HL-60/S4 (cell line): ENCODE results near the gene SFXN1.
"Not testable (repeated sequence)": the region's sequence is repeated elsewhere in the genome, so short reads cannot be mapped to it uniquely, and the experiment has no call there.

Source experiments
- in situ Hi-C: fragments of 300-500 bp; cut with MboI; formaldehyde crosslinking; loops from 2 replicates; pipeline ENCODE4 v1.14.3; 2022; ENCODE audit warnings: low sequenced_read_pairs

Gene SFXN1, protein sequence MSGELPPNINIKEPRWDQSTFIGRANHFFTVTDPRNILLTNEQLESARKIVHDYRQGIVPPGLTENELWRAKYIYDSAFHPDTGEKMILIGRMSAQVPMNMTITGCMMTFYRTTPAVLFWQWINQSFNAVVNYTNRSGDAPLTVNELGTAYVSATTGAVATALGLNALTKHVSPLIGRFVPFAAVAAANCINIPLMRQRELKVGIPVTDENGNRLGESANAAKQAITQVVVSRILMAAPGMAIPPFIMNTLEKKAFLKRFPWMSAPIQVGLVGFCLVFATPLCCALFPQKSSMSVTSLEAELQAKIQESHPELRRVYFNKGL

DNA sequence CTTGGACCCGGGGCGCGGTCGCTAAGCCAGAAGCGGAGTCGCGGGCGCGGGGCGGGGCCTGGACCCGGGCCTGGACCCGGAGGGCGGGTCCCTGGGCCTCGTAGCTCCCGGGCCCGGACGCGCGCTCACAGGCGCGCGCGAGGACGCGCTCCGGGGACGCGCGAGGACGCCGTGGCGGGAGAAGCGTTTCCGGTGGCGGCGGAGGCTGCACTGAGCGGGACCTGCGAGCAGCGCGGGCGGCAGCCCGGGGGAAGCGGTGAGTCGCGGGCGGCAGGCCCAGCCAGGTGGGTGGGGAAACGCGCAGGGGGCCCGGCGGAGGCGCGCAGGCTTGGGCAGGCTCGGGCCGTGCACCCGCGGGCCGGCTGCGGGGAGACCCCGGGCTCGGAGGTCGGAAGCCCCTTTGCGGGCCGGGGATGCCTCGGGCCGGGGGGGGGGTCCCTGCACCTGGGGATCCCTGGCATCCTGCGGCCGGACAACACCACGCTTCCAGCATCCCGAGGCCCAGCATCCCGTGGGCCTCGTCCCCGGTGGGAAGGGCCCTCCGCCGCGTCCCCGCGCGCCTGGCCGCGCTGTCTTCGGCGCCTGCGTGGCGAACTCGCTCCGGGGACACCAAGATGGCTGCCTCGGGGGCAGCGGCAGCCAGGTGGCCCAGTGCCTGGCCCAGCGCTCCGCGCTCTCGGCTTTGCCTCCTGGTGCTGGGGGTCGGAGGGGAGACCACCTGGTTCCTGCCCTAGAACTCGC is at the start of gene SFXN1:
Gene SFXN1 (plus strand): TSS at position 177 of the 741 bp plus-strand sequence. CDS start 13,544 bp downstream, outside the sequence.
- in situ Hi-C loops: no loop called here

DNA sequence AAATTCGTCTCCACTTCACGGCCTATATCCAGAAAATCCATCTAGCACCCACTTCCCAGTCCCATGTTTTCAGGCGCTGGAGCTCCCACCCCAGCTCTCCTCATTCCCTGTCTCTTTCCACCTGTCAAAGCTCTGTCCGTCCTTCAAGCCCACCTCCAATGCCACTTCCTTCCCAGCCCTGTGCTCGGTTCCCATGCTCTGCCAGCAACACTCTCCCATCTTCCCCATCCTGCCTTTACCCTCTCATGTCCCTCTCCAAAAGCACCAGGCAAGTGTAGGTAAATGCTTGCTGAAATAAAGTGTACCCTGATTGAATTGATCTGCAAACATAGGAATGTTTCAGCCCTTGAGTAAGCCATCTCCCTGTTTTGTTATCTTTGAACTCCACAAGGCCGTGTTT is 43.6 kb upstream of the SFXN1 start:
- in situ Hi-C loops: no loop called here

DNA sequence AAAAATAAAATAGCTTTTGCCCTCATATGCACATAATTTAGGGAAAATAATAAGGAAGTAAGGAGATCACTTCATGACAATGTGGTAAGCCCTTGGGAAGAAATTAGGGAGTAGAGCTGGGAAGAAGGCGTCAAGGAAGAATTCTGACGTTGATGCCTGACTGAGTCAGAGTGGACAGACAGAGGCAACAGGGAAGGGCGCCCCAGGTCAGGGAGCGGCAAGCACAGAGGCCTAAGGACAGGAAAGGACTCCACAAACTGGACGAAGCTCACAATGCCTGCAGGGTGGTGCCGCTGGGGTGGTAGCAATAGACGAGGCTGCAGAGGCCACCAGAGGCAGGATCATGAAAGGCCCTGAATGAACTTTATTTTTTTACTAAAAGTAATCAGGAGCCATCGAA is 42.0 kb upstream of the SFXN1 start:
- in situ Hi-C loops: no loop called here

DNA sequence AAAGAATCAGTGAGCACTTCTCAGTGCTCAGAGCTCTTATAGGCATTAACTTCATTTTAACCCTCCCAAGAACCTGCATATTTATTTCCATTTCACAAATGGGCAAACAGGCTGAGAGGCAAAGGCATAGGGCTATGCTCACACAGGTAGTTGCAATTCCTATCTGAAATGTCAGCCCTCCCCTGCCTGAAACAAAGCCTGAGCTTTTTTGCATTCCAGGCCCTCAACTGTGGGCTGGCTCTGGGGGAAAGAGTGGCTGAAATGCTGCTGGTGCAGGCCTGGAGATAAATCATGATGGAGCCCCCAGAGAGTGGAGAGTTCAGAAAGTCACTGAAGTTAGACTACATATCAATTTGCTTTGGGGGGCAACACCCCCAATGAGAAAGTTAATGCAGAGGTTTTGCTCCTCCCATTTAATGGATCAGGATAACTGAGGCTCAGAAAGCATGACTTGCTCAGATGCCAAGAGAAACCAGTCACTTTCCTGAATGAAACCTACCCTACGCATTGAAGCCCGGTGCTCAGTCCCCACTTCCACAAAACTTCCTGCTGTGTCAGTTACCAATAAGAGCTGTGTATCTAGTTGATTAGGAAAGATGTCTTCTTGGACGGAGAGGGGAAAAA is 40.0 kb upstream of the SFXN1 start:
- in situ Hi-C loops: no loop called here

DNA sequence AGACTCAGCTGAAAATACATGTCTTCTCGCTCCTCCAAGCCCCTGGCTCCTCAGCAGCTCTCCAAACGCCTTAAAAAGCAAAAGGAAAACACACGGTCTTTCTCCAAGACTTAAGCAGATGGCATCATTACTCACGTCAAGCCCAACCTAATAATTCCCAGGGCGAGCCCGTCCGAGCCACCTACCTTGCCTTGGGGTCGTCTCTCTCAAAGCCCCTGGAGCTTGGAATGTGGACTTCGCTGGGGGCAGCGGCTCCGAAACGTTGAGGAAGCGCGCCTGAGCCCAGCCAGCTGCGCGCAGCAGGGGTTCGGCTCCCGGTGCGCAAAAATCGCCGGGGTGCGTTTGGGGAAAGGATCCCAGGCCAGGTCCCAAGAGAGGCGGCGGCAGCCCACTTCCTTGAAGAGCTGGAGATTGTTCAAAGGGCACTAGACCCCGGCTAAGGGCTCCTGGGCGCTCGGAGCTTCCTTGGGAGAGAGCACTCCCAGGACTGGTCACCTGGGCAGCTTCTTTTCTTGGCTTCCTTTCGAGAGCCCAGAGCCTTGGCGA is 34.8 kb upstream of the SFXN1 start:
- in situ Hi-C loops: no loop called here

DNA sequence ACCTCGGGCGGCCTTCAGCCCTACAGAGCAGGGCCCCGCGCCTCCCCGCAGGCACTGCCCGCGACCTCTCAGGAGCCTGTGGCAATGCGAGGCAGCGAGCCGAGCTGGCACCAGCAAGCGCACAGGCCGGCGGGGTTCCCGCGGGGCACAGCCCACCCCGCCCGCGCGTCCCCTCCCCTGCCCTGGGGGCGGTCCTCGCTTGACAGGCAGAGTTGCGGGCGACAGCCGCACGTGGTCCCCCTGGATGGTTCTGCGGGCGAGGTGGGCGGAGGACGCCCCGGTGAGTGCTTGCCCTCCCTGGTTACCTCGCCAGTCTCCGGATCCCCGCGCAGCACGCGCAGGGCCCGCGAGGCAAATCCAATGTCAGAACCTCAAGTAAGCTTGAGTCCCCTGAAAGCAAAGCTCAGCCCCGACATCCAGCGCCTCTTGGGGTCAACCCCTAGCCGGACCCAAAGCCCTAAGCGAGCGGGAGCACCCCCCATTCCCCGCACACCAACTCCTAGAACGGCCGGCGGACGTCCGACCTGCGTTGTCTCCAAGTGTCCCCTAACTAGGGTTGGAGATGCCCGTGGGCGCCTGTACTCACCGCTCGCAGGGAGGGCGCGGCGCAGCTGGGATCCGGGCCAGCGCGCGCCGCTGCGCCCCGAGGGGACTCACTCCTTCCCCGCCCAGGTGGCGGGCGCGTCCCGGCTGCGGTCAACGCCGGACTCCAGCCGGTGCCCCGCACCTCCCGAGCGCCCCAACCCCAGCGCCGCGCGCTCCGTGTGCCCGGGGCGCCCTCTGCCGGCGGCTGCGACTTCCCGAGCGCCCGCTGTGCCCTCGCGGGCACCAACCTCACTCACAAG is 34.1 kb upstream of the SFXN1 start, which contains the start of gene DRD1:
Gene DRD1 (minus strand): TSS at position 123 of the 845 bp plus-strand sequence. CDS start 1,083 bp downstream, outside the sequence.
- in situ Hi-C loops: no loop called here

DNA sequence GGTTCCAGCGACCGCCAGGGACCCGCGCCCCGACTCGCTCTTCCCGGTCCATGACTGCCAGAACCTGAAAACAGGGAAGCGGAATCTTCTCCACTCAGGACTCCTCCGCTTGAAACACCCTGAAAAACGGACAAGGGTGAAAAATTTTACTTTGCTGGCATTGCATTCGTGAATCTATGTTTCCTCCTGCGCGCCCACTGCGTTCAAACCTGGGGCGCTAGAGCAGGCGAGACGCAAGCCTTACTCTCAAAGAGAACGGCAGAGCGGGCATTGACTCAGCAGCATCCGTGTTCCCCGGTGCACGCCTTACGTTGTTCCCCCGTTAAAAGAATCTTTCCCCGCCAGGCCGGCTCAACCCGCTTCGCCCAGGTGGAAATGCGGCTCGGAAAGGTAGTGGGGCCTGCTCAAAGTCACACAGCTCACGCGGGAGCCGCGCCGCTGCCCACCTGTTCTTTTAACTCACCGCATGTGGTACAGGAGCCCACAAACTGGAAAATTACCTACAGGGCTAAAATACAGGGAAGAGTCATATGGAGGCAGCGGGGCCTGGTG is 33.4 kb upstream of the SFXN1 start:
- in situ Hi-C loops: no loop called here

DNA sequence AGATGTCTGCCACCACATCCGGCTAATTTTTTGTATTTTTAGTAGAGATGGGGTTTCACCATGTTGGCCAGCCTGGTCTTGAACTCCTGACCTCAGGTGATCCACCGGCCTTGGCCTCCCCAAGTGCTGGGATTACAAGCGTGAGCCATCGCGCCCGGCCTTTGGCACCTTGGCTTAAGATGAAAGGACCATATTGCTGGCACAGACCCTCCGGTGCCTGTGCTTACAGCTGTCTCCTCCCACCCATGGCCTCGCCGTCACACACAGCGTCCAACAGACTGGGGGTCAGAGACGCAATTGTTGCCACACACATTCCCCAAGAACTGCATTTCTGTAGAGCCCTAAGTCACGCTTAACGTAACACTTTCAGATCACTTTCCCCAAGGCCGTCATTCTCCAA is 32.0 kb upstream of the SFXN1 start:
- in situ Hi-C loops: not testable (repeated sequence)

DNA sequence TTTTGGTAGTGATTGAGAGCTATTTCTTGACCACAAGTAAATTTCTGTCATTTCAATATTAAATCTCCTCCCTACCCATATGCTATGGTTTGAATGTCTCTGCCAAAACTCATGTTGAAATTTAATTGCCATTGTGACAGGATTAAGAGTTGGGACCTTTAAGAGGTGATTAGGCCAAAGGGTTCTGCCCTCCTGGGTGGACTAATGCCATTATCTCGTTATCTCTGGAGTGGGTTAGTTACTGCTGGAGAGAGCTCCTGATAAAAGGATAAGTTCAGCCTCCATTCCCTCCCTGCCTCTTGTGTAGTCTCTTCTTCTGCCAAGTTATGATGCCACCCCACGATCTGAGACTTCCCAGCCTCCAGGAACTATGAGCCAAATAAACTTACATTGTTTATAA is 30.8 kb upstream of the SFXN1 start:
- in situ Hi-C loops: no loop called here

DNA sequence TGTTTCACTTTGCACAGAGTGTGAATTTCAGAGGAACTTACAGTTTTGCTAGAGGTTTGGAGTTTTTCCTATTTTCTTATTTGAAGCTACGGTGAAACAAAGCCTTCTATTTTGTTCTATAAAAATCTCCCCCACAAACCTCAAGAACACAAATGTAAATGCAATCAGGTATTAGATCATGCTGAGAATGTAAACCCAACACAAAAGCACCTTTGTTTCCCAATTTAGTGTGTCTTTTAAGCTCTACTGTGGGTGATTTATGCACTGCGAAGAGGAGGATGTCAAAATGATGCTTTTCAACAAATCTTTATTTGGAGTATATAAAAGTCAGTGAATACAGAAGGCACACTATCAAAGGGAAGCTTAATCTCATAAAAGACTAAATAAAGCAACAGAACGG is 30.1 kb upstream of the SFXN1 start:
- in situ Hi-C loops: no loop called here

DNA sequence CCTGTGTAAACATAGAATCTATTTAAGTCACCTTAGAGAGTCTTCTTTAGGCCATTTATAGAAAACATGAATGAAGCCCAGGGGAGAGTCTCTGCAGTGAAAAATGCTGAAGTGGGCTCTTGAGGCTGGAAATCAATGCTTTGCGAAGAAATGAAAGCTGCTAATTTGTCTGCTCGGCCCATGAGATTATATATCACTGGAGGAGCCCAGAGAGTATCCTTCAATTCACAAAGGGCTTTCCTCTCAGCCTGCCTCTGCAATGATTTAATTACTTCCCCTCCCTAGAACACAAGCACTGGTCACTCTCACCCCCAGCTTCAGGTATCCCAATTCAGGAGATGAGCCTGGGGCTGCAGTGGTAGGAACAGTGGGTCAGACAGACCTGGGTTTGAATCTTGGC is 26.2 kb upstream of the SFXN1 start:
- in situ Hi-C loops: no loop called here

DNA sequence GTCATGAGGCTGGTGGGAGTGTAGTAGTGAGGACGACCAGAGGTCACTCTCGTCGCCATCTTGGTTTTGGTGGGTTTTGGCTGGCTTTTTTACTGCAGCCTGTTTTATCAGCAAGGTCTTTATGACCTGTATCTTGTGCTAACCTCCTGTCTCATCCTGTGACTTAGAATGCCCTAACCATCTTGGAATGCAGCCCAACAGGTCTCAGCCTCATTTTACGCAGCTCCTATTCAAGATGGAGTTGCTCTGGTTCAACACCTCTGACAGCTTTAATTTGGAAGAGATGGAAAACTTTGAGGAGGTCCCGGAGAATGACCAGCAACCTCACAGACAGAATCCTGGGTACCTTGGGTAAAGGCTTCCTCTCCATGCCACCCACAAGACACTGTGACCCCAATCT is 24.0 kb upstream of the SFXN1 start:
- in situ Hi-C loops: not testable (repeated sequence)

DNA sequence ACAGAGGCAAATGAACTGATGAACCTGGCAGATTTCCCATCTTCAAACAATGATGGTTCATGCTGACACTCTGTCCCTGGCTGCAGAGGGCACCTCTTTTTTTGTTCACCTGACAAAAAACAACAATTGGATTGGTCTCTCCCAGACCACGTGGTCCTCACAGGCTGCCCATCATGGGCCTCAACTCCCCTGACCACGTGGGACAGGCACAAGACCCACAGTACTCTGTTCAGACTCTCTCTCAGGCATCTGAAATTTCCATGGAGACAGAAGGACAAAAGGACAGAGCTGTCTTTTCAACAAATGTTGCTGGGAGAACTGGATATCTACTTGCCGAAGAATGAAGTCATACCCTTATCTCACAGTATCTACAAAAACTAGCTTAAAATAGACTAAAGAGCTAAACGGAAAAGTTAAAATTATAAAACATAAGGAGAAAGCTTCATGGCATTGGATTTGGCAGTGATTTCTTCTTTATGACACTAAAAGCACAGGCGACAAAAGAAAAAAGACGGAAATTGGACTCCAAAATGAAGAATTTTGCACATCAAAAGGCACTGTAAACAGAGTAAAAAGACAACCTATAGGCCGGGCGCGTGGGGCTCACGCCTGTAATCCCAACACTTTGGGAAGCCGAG is 22.1 kb upstream of the SFXN1 start:
- in situ Hi-C loops: no loop called here

DNA sequence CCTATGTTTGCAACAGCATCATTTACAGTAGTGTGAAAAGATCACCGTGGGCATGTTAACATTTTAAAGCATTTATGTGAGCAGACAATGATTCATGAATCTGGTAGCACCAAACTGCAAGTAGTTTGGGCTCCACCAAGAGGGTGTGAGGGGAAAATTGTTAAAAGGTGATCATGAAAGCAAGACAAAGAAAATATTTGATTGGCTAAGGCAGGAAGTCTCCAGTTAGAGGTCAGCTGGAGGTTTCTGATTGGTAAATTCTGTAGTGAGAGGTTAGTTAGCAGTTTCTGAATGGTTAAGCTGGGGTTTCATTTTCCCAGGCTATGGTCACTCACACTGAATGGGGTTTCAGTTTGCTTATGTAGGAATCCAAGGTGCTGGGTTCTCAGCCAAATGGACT is 20.9 kb upstream of the SFXN1 start:
- in situ Hi-C loops: no loop called here

DNA sequence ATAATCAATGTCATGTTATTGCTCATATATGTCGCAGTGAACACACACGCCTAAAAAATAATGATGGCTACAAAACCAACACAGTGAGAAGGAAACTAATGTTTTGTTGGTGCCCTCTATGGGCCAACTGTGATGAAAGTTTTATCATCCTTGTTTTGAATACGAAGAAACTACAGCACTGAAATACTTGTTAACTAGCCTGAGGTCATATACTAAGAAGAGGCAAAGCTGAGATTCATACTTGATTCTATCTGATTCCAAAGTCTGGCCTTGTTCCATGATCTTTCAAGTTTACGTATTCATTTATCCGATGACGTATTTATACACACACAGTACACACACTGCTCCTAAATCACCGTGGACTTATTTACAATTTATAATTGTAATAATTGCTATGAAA is 18.2 kb upstream of the SFXN1 start:
- in situ Hi-C loops: no loop called here

DNA sequence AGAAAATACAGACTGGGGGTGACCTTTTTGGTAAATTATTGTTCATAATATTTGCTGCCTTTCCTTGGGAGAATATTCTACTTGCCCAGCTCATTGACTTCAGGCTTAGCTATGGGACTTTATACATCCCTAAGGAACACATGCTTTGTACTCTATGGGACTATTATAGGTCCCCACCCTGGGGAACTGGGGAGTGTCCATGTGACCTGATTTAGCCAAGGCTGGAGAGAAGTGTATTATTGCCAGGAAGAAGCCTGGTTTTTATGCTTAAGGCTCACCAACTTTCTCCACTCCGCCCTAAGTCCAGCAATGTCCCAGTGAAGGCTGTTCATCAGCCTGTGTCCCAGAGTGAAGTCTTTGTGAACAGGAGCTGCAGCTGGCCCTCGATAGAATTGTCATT is 17.8 kb upstream of the SFXN1 start:
- in situ Hi-C loops: no loop called here

DNA sequence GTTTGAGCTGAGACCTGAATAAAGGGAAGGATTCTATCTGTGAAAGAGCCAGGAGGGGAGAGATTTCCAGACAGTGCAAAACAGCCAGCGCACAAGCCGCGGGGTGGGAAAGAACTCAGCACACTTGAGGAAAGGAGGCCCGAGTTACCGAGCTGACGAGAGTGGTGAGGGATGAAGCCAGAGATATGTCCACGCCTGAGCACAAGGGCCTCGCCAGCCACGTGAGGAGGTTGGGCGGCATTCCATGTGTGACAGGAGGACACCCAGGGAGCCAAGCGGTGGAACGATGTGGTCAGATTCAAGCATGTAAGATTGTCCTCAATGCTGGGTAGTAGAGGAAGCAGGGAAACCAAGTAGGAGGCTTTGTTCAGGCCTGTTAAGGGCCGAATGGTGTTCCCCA is 17.0 kb upstream of the SFXN1 start:
- in situ Hi-C loops: no loop called here

DNA sequence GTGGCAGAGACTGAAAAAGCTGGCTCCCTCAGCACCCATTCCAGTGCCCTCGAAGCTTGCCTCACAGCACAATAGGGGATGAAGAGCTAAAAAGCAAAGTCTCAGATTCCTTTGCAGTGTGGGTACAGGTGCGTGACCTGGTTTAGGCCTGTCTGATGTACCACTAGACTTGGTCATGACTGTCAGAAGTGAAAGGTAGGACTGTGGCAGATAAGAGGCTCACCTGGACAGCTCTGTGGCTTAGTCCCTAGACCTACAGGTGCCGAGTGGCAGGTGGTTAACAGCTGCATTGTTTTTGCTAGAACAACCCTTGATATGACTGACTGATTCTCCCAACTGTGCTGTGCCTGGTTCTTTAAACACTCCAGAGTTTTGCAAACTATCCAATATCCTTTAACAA is 14.7 kb upstream of the SFXN1 start:
- in situ Hi-C loops: no loop called here

DNA sequence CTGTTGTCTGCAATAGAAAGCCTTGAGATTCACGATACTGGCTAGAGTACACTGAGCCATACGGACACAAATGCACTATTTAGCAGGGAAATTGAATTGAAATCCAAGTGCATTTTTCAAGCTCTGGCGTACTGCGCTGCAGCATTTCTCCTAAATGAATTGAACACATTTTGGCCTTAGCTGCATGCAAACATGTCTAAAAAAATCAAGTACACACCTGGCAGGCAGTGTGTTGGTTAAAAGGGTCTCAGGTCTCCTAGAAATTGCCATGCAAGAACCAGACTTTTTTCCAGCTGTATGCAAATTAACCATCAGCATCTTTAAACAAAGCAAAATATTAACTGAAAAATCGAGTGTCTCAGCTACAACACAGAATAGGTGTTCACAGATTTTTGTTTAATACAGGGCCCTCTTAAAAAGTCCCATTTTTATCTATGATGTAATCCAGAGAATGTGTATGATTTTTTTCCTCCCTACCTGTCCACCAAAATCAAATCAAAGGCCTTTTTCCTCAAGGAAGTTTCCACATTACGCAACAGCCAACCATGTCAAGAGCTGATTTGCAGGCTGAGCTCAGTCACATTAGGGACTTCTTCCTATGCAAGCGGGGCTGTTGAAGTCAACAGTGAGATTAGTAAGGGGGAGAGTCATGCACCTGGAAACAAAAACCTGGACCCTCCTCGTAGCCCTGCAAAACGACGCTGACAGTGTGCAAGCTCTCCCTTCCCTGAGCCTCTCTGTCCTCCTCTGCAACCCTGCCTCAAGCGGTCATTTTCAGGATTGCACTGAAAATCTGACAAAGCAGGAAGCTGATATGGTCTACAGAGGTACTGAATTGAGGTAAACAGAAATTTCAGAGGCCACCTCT is 14.1 kb upstream of the SFXN1 start:
- in situ Hi-C loops: no loop called here
